Spleen (tissue), 11 donors: Measurements from ENCODE around the gene ATE1. TPM values are rescaled to one million over a fixed set of nuclear protein-coding genes. Genes with fewer than 3 reads are reported as not detected.

ENCODE experiments used
- DNase-seq: peaks from one replicate; pipeline ENCODE4 v3.0.0-alpha.2; 2020
- H3K27ac ChIP-seq, 8 donors: fragments of 200-600 bp; sonication (generic) in 7 of 8; 1 replicate in 4 of 8; 2 replicates in 4 of 8; pipeline versions ENCODE4 v1.5.0 to v1.8.0; 2016 to 2021; ENCODE audit warnings: inconsistent platforms in 4 of 8, mild to moderate bottlenecking in 4 of 8, moderate library complexity in 1 of 8
- H3K27me3 ChIP-seq, 7 donors: fragments of 200-600 bp; sonication (generic) in 6 of 7; replicated peaks in 1 of 7; 1 replicate in 4 of 7; 2 replicates in 3 of 7; pipeline versions ENCODE4 v1.5.0 to v1.8.0; 2016 to 2021; ENCODE audit warnings: inconsistent platforms in 3 of 7, mild to moderate bottlenecking in 1 of 7
- H3K36me3 ChIP-seq, 6 donors: fragments of 200-600 bp; sonication (generic) in 5 of 6; 1 replicate in 4 of 6; 2 replicates in 2 of 6; pipeline versions ENCODE4 v1.5.0 to v1.8.0; 2016 to 2021; ENCODE audit warnings: inconsistent platforms in 2 of 6
- H3K4me1 ChIP-seq, 6 donors: fragments of 200-600 bp; sonication (generic) in 5 of 6; 1 replicate in 3 of 6; 2 replicates in 3 of 6; pipeline versions ENCODE4 v1.5.0 to v1.8.0; 2016 to 2021; ENCODE audit warnings: inconsistent platforms in 3 of 6
- H3K4me3 ChIP-seq, 8 donors: fragments of 200-600 bp; sonication (generic) in 7 of 8; 1 replicate in 4 of 8; 2 replicates in 4 of 8; pipeline versions ENCODE4 v1.5.0 to v1.8.0; 2016 to 2021; ENCODE audit warnings: inconsistent platforms in 4 of 8, mild to moderate bottlenecking in 4 of 8, moderate library complexity in 2 of 8
- H3K9me3 ChIP-seq, 8 donors: fragments of 200-600 bp; sonication (generic) in 7 of 8; 1 replicate in 4 of 8; 2 replicates in 4 of 8; pipeline versions ENCODE4 v1.5.0 to v1.8.0; 2016 to 2021; ENCODE audit warnings: inconsistent platforms in 4 of 8
- CTCF ChIP-seq, 11 experiments: fragments of 200-600 bp in 7 of 11; fragments of 450-650 bp in 4 of 11; sonication (generic) in 4 of 11; IDR thresholded peaks in 8 of 11; conservative IDR thresholded peaks in 3 of 11; 1 replicate in 7 of 11; 2 replicates in 4 of 11; pipeline versions ENCODE4 v1.4.0 to v1.8.0; 2016 to 2021; ENCODE audit warnings: antibody characterized with exemption in 11 of 11, inconsistent platforms in 4 of 11, mild to moderate bottlenecking in 1 of 11
- POLR2A ChIP-seq, 3 donors: fragments of 450-650 bp; IDR thresholded peaks; one replicate each; pipeline ENCODE4 v1.5.1; 2017; ENCODE audit warnings: antibody characterized with exemption in 3 of 3, mild to moderate bottlenecking in 1 of 3
- POLR2AphosphoS5 ChIP-seq, 3 donors: sonication (generic); formaldehyde crosslinking; IDR thresholded peaks; one replicate each; pipeline ENCODE4 v1.5.1; 2017; ENCODE audit warnings: antibody characterized with exemption in 3 of 3
- WGBS, 5 donors: extraction: QIAGEN DNeasy Blood & Tissue Kit in 3 of 5; methylation state at CpG; one replicate each; pipeline versions ENCODE4 v1.1.5 to v1.1.7; 2013 to 2018; 5-methylcytosine and 5-hydroxymethylcytosine counted together
- intact Hi-C: fragments of 100-400 bp; cut with DNase I; formaldehyde crosslinking; loops from one replicate; pipeline ENCODE4 v1.15.0; 2023; ENCODE audit warnings: low total_unique reads
- polyA plus RNA-seq, 3 donors: library from polyadenylated mRNA; stranded (reverse); fragments of 200-250 nt; gene quantifications; one replicate each; pipeline ENCODE4 v1.2.1, GENCODE V29; 2013
- total RNA-seq, 7 donors: library from RNA; depleted of rRNA in 3 of 7; stranded (reverse); fragments of >200 nt in 3 of 7; fragmentation: NEBNext Ultra II Directional in 4 of 7; extraction: Animal tissue kit (Norgen Biotek cat#: 25700) in 4 of 7; gene quantifications; one replicate each; pipeline versions ENCODE4 v1.1.0 to v1.2.1, GENCODE V29; 2016 to 2021
- donor health status: healthy with polysubstance abuse.
- donor health status: DM: no; HTN: no; CAD: no; lungs with moderate emphysema.
- donor health status: DM: no; HTN: no; CAD: no.
- donor health status: Bipolar disorder and iron deficiency.
- donor health status: healthy.
- donor health status: DM: no; HTN: no; CAD: no.
- donor health status: DM: yes; HTN: yes; CAD: no.

ATE1 gene
- total and polyA plus RNA-seq, 10 donors: 5.4 to 38.9 (median 29.9) TPM

DNA sequence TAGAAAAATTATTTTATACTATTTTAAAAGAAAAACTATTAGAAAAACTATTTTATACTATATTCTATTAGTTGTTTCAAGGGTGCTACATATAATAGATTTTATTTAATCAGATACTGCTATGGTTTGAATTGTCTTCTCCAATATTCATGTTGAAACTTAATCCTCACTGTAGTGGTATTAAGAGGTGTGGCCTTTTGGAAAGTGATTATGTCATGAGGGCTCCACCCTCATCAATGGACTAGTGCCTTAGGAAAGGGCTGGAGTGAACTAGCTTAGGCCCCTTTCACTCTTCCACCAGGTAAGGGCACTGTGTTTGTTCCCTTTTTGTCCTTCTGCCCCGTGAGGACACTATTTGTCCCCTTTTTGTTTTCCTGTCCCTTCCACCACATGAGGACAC lies 111.6 kb downstream of the ATE1 start:
- WGBS, 5 donors: 87 to 100% (median 89%) methylated on average over 1 of the region's 1 CpG
- no peak overlapping the region for H3K27ac ChIP-seq
- TF ChIP-seq CTCF (IDR thresholded peaks at IDR 0.05 in 8 of 11, conservative IDR thresholded peaks at IDR 0.05 in 3 of 11) (no peak), POLR2AphosphoS5 (IDR thresholded peaks at IDR 0.05) (no peak), POLR2A (IDR thresholded peaks at IDR 0.05) (no peak)

GRCh38 chr10:121813857-121814256 lies 114.0 kb downstream of the ATE1 start:
- peaks cover 0 to 23% (median 0%) of the 10 kb centered on the region in 6 donors for H3K36me3 ChIP-seq
- no peaks in the 10 kb centered on the region for H3K27me3 ChIP-seq
- no peaks in the 10 kb centered on the region for H3K9me3 ChIP-seq
- H3K27ac ChIP-seq: no peak overlapping the region
- no peak for DNase-seq
- no peak for TF ChIP-seq CTCF (IDR thresholded peaks at IDR 0.05 in 8 of 11, conservative IDR thresholded peaks at IDR 0.05 in 3 of 11)
- no peak for TF ChIP-seq POLR2A (IDR thresholded peaks at IDR 0.05)
- no peak for TF ChIP-seq POLR2AphosphoS5 (IDR thresholded peaks at IDR 0.05)
- intact Hi-C loops: no loop called here
- H3K4me3 ChIP-seq: no peak overlapping the region
- WGBS, 5 donors: 91 to 94% (median 93%) methylated on average over 4 of the region's 4 CpGs
- H3K4me1 ChIP-seq: no peaks in the 10 kb centered on the region

More for the DNA sequence above, 111.6 kb downstream of the ATE1 start:
- no peaks in the 10 kb centered on the region for H3K4me1 ChIP-seq
- H3K36me3 ChIP-seq: peaks cover 0 to 23% (median 0%) of the 10 kb centered on the region in 6 donors
- intact Hi-C loops: no loop called here
- H3K4me3 ChIP-seq: no peak overlapping the region
- no peaks in the 10 kb centered on the region for H3K9me3 ChIP-seq
- no peaks in the 10 kb centered on the region for H3K27me3 ChIP-seq
- no peak for DNase-seq

DNA sequence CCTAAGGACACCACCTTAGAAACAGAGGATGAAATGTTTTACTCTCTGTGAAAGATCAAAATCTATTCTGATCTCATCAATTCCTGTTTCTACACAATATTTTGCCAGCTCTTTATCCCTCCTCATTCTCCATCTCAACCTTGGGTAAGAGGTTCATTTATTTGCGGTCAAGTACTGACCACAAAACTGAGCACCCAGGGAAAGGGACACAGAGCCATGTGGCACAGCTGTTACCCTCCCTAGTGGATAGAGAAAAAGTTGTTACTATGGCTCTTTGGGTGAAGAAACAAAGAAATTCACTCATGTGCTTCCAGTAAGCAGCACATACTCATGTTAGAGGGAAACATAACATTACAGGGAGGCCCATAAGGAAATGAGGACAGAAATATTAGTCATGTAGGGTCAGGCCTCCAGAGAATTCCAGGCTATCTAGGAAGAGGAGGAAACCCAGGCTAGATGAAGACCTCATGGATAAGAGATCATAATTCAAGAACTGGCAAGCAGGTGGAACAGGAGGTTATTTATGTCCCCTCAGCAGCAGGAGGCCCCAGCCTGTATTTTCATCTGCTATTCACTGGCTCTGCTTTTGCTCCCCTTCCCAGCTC lies 114.5 kb downstream of the ATE1 start:
- Histone ChIP-seq H3K27me3 (no peaks in the 10 kb centered on the region), H3K27ac (no peak overlapping the region), H3K9me3 (no peaks in the 10 kb centered on the region), H3K4me3 (no peak overlapping the region), H3K4me1 (no peaks in the 10 kb centered on the region), H3K36me3 (peaks cover 0 to 23% (median 0%) of the 10 kb centered on the region in 6 donors)
- TF ChIP-seq POLR2AphosphoS5 (IDR thresholded peaks at IDR 0.05) (no peak), POLR2A (IDR thresholded peaks at IDR 0.05) (no peak), CTCF (IDR thresholded peaks at IDR 0.05 in 8 of 11, conservative IDR thresholded peaks at IDR 0.05 in 3 of 11) (no peak)
- intact Hi-C loops: no loop called here
- 93 to 100% (median 97%) methylated on average over 1 of the region's 1 CpG for WGBS, 5 donors
- no peak for DNase-seq

- H3K27me3 ChIP-seq: no peaks in the 10 kb centered on the region
- WGBS, 5 donors: 70 to 74% (median 73%) methylated on average over 4 of the region's 4 CpGs
- peaks cover 0 to 30% (median 0%) of the 10 kb centered on the region in 6 donors for H3K36me3 ChIP-seq
- no peak for DNase-seq
- no peak for TF ChIP-seq CTCF (IDR thresholded peaks at IDR 0.05 in 8 of 11, conservative IDR thresholded peaks at IDR 0.05 in 3 of 11)
- no peak for TF ChIP-seq POLR2A (IDR thresholded peaks at IDR 0.05)
- no peak for TF ChIP-seq POLR2AphosphoS5 (IDR thresholded peaks at IDR 0.05)
- H3K27ac ChIP-seq: no peak overlapping the region
- H3K9me3 ChIP-seq: no peaks in the 10 kb centered on the region
- intact Hi-C loops: no loop called here
- H3K4me3 ChIP-seq: no peak overlapping the region
- no peaks in the 10 kb centered on the region for H3K4me1 ChIP-seq
Observed at GRCh38 chr10:121812031-121812430, 115.8 kb downstream of the ATE1 start.
